HG03469 (cell line): Measurements from ENCODE around the gene SLC35C1.
"Not testable (repeated sequence)": the region's sequence is repeated elsewhere in the genome, so short reads cannot be mapped to it uniquely, and the experiment has no call there.

Experiments
- ATAC-seq: cut with Tn5 transposase; IDR thresholded peaks from one replicate; pipeline ENCODE4 v1.9.1; 2021; ENCODE audit warnings: mild to moderate bottlenecking, moderate library complexity, moderate number of reproducible peaks; ENCODE audit not compliant: unreplicated experiment

The SLC35C1 gene

GRCh38 chr11:45786272-45786671 lies 18.7 kb upstream of the SLC35C1 start:
- no peak for ATAC-seq

GRCh38 chr11:45788887-45789286 lies 16.1 kb upstream of the SLC35C1 start:
- ATAC-seq = no peak

GRCh38 chr11:45791524-45791923 lies 13.4 kb upstream of the SLC35C1 start:
- no peak for ATAC-seq

GRCh38 chr11:45794169-45794568 lies 10.8 kb upstream of the SLC35C1 start:
- no peak for ATAC-seq

- ATAC-seq = no peak
Measured at GRCh38 chr11:45795379-45795778, 9.6 kb upstream of the SLC35C1 start.

GRCh38 chr11:45796461-45796861 lies 8.5 kb upstream of the SLC35C1 start:
- no peak for ATAC-seq

GRCh38 chr11:45798793-45799441 lies 6.0 kb upstream of the SLC35C1 start:
- no peak for ATAC-seq

- ATAC-seq = no peak
Measured at GRCh38 chr11:45799562-45799961, 5.4 kb upstream of the SLC35C1 start.

GRCh38 chr11:45800261-45800660 lies 4.7 kb upstream of the SLC35C1 start:
- no peak for ATAC-seq

- ATAC-seq = no peak
Measured at GRCh38 chr11:45801723-45802315, 3.1 kb upstream of the SLC35C1 start.

GRCh38 chr11:45802531-45803317 lies 2.2 kb upstream of the SLC35C1 start:
- ATAC-seq = no peak

- no peak for ATAC-seq
Measured at GRCh38 chr11:45803971-45804760, 783 bp upstream of the SLC35C1 start.

- no peak for ATAC-seq
Measured at GRCh38 chr11:45805305-45806071, 539 bp downstream of the SLC35C1 start.

GRCh38 chr11:45806072-45806933 lies 1.4 kb downstream of the SLC35C1 start:
- no peak for ATAC-seq

- ATAC-seq = no peak
Measured at GRCh38 chr11:45806937-45807791, 2.2 kb downstream of the SLC35C1 start.

GRCh38 chr11:45807792-45808238 lies 2.9 kb downstream of the SLC35C1 start:
- ATAC-seq = no peak

GRCh38 chr11:45808427-45808826 lies 3.5 kb downstream of the SLC35C1 start:
- not testable (repeated sequence) for ATAC-seq
